Right ventricle myocardium inferior (tissue), 1 donor: ENCODE data around the gene ARL4C. TPM values are rescaled to one million over a fixed set of nuclear protein-coding genes. Genes with fewer than 3 reads are reported as not detected.

Experiments used
- ATAC-seq: fragments of 200-7000 bp; cut with Tn5 transposase; one replicate; pipeline ENCODE4 v1.9.1; 2020; ENCODE audit warnings: mild to moderate bottlenecking, moderate library complexity
- DNase-seq: peaks from one replicate; pipeline ENCODE4 v3.0.0; 2021; ENCODE audit errors: missing footprints
- intact Hi-C: fragments of 100-400 bp; cut with DNase I; formaldehyde crosslinking; loops from one replicate; pipeline ENCODE4 v1.11.0; 2022
- total RNA-seq: library from RNA; stranded (reverse); fragmentation: NEBNext Ultra II Directional; extraction: Animal tissue kit (Norgen Biotek cat#: 25700); gene quantifications from one replicate; pipeline ENCODE4 v1.2.1, GENCODE V29; 2021
- donor health status: DM: no; HTN: yes; CAD: no; lungs with severe emphysema.

Gene ARL4C
- total RNA-seq, 1 donor from 2014 or later, result 2.5 TPM

- intact Hi-C loops, result no loop called here
- no peak for ATAC-seq
These were observed 6.0 kb upstream of the ARL4C start for GRCh38 chr2:234502919-234503285.

GRCh38 chr2:234502285-234502918 is 5.5 kb upstream of the ARL4C start:
- intact Hi-C loops, result no loop called here
- ATAC-seq, result no peak
- DNase-seq, result no peak

More at GRCh38 chr2:234502919-234503285, 6.0 kb upstream of the ARL4C start:
- DNase-seq, result no peak

- peak; percentile 44 for ATAC-seq
- DNase-seq, result peak; percentile 75
- intact Hi-C loops, result loop anchor here (2.0 kb wide), 1 partner anchor 366 kb away; no protein-coding TSS in a partner anchor
These were observed 3.6 kb upstream of the ARL4C start for GRCh38 chr2:234500394-234501006.

- intact Hi-C loops, result loop anchor here (10.0 kb wide), 1 partner anchor 53 kb away; no protein-coding TSS in a partner anchor
- DNase-seq (no peak), ATAC-seq (no peak)
These were observed 834 bp upstream of the ARL4C start for GRCh38 chr2:234497594-234498235.

GRCh38 chr2:234496055-234496834 is 636 bp downstream of the ARL4C start:
- intact Hi-C loops, result loop anchor here (10.0 kb wide), 1 partner anchor 51 kb away; no protein-coding TSS in a partner anchor
- peak; percentile 69 for DNase-seq
- ATAC-seq, result peak; percentile 14

- no peak for DNase-seq
- intact Hi-C loops, result loop anchor here (10.0 kb wide), 1 partner anchor 51 kb away; no protein-coding TSS in a partner anchor
- no peak for ATAC-seq
These were observed 1.4 kb downstream of the ARL4C start for GRCh38 chr2:234495251-234496054.

- DNase-seq, result no peak
- intact Hi-C loops, result loop anchor here (10.0 kb wide), 1 partner anchor 50 kb away; no protein-coding TSS in a partner anchor
These were observed 2.3 kb downstream of the ARL4C start for GRCh38 chr2:234494361-234495250.

GRCh38 chr2:234493796-234494195 is 3.1 kb downstream of the ARL4C start:
- ATAC-seq, result no peak
- DNase-seq, result no peak
- intact Hi-C loops, result loop anchor here (10.0 kb wide), 1 partner anchor 49 kb away; no protein-coding TSS in a partner anchor

More at GRCh38 chr2:234494361-234495250, 2.3 kb downstream of the ARL4C start:
- no peak for ATAC-seq

GRCh38 chr2:234492717-234493485 is 4.0 kb downstream of the ARL4C start:
- ATAC-seq (no peak), DNase-seq (no peak)
- intact Hi-C loops, result loop anchor here (10.0 kb wide), 1 partner anchor 48 kb away; no protein-coding TSS in a partner anchor

GRCh38 chr2:234491897-234492296 is 5.0 kb downstream of the ARL4C start:
- DNase-seq (no peak), ATAC-seq (no peak)
- intact Hi-C loops, result loop anchor here (10.0 kb wide), 1 partner anchor 47 kb away; no protein-coding TSS in a partner anchor

GRCh38 chr2:234491281-234491680 is 5.6 kb downstream of the ARL4C start:
- DNase-seq (no peak), ATAC-seq (no peak)
- intact Hi-C loops, result loop anchor here (10.0 kb wide), 1 partner anchor 46 kb away; no protein-coding TSS in a partner anchor

GRCh38 chr2:234490271-234491091 is 6.4 kb downstream of the ARL4C start:
- no peak for DNase-seq
- intact Hi-C loops, result loop anchor here (10.0 kb wide), 1 partner anchor 46 kb away; no protein-coding TSS in a partner anchor

GRCh38 chr2:234488913-234489451 is 7.9 kb downstream of the ARL4C start:
- DNase-seq, result no peak
- ATAC-seq, result no peak
- intact Hi-C loops, result no loop called here

More at GRCh38 chr2:234490271-234491091, 6.4 kb downstream of the ARL4C start:
- ATAC-seq, result no peak

- no peak for DNase-seq
- intact Hi-C loops, result no loop called here
- no peak for ATAC-seq
These were observed 8.4 kb downstream of the ARL4C start for GRCh38 chr2:234488486-234488885.

GRCh38 chr2:234487356-234487755 is 9.5 kb downstream of the ARL4C start:
- DNase-seq (no peak), ATAC-seq (no peak)
- intact Hi-C loops, result no loop called here
